Right forelimb (tissue), 1 donor: ENCODE results near the gene NPY2R.

ENCODE experiments used
- DNase-seq: peaks from one replicate; pipeline ENCODE4 v3.0.0-alpha.2; 2018

NPY2R gene, protein sequence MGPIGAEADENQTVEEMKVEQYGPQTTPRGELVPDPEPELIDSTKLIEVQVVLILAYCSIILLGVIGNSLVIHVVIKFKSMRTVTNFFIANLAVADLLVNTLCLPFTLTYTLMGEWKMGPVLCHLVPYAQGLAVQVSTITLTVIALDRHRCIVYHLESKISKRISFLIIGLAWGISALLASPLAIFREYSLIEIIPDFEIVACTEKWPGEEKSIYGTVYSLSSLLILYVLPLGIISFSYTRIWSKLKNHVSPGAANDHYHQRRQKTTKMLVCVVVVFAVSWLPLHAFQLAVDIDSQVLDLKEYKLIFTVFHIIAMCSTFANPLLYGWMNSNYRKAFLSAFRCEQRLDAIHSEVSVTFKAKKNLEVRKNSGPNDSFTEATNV

GRCh38 chr4:155208258-155209054 is at the start of gene NPY2R:
NPY2R (plus strand) TSS chr4:155208636; CDS start chr4:155213940, 5,304 bp downstream.
- DNase-seq = peak; percentile 45

- DNase-seq = no peak
Observed at GRCh38 chr4:155161357-155161756, 47.1 kb upstream of the NPY2R start.

DNA sequence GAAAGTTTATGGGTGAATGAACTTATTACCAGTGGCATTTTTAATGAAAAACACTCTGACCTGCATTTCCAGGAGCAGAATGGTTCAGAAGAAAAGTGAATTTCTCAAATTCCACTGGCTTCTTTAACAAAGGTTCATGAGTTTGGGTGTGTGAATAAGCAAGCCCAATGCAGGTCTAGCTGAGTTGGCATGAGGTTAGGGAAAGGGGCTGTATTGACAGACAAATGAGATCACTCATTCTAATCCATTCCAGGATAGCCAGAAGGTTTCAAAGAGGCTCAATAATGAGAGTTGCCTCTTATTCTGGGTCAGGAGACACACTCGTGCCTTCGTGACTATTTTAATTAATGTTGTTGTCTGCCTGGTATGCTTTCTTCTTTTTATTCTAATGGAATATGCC is 43.7 kb upstream of the NPY2R start:
- no peak for DNase-seq

DNA sequence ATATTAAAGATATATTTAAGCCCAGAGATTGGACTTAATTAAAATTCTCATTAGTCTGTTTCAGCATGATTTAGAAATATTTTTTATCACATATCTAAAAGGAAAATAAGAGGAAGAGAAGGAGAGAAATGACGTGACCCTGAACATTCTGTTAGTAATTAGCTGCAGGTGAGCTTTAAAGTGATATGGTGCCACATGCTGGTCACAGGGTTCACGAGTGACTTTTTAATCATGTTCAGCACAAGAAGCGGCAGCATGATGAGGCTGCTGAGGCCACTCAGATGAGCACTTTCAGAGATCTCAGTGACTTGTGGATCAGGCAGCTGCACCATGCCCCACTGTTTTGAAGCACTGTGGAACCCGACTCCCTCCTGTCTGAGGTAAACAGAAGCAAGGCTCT is 37.9 kb upstream of the NPY2R start:
- no peak for DNase-seq

DNA sequence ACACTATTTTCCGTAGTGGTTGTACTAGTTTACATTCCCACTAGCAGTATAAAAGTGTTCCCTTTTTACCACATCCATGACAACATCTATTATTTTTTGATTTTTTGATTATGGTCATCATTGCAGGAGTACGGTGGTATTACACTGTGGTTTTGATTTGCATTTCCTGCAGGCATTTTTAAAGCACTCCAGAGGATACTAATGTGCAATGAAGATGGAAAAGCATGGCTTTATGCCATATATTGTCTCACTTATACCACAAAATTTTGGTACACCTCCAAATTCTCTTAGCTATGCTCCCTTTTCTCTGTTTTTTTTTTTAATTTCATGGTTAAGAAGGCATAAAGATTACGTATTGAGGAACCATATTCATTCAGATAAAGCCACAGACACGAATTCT is 35.1 kb upstream of the NPY2R start:
- no peak for DNase-seq

- no peak for DNase-seq
Observed at GRCh38 chr4:155174668-155175067, 33.8 kb upstream of the NPY2R start.

DNA sequence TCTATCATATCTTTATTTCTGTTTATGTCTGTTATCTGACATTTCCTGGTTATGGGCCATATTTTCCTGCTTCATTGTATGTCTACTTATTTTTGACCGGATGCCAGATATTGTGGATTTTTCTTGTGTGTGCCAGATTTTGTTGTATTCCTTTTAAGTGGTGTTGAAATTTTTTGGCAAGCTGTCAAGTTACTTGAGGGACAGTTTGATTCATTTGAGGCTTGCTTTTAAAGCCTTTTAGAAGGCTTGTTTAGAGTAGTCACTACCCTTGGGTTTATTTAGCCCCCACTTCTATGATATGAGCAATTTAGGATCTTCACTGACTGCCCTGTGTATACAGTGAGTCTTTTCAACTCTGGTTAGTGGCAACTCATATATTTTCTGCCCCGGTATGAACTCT is 29.2 kb upstream of the NPY2R start:
- DNase-seq = no peak

- DNase-seq = no peak
Observed at GRCh38 chr4:155186972-155187371, 21.5 kb upstream of the NPY2R start.

DNA sequence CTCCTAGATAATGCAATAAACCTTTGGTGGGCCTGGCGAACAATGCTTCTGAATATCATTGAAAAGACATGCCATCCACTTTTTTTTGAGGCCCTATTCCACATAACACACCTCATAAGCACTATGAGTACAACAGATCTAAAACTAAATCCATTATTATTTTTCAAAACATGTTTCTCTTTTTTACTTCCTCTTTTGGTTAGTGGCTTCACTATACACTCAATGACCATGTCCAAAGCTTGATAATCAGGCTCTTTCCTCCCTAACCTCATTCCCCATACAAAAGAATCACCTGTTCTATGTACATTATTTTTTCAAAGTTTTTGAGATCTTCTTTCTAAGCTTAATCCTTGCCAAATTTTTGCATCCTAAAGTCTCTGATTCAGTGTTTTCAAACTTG is 20.4 kb upstream of the NPY2R start:
- no peak for DNase-seq

- no peak for DNase-seq
Observed at GRCh38 chr4:155190099-155190498, 18.3 kb upstream of the NPY2R start.

DNA sequence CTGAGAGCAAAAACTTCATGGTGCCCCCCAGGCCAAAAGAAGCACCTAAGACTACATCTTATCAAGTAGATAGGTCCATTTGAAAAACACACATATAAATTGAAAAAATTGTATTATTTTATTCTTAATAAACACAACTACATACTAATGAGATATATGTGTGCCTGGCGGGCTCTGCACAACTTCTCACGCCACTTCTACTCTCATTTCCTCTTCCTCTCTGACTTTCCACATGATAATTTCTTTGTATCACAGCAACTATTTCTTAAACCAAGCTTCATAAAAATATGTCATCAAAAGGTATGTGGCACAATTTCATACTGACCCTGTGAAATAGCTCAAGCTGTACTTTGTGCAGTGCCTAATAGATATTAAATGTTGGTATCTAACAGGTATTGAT is 10.7 kb upstream of the NPY2R start:
- no peak for DNase-seq

- no peak for DNase-seq
Observed at GRCh38 chr4:155207534-155208257, 740 bp upstream of the NPY2R start.

GRCh38 chr4:155220025-155220424 is 11.6 kb downstream of the NPY2R start:
- DNase-seq = no peak

GRCh38 chr4:155227131-155227530 is 18.7 kb downstream of the NPY2R start:
- DNase-seq = no peak

DNA sequence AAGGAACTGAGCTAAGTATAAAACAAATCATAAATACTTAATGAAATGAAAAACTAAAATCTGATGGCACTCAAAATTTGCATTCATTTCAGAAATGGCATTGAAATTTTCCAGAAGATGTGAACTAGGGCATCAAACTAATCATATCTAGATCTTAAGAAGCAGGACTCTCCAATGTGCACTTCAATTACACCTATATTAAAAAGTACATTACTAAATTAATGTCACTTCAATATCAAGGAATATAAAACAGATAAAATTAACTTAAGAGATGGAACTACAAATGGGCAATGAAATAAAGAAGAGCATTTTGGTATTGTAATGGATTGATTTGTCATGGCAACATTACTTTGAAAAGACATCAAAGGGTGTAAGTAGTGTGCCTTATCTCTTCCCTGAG is 20.3 kb downstream of the NPY2R start:
- no peak for DNase-seq

DNA sequence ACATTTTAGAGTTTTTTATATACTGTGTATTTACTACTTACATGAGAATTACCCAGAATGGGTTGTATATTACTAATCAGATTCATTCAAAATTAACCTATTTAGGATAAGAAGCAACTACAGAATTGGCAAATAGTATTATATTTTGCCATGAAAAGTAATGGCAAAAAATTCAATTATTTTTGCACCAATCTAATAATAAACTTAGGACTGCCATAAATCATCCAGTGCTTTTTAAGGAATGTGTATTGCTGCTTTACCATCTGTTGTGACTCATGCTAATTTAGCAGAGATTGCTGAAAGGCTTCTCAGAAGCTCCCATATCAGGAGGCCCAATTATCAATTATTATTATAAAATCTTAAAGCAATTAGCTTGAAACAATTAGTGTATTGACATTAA is 24.0 kb downstream of the NPY2R start:
- DNase-seq = no peak

DNA sequence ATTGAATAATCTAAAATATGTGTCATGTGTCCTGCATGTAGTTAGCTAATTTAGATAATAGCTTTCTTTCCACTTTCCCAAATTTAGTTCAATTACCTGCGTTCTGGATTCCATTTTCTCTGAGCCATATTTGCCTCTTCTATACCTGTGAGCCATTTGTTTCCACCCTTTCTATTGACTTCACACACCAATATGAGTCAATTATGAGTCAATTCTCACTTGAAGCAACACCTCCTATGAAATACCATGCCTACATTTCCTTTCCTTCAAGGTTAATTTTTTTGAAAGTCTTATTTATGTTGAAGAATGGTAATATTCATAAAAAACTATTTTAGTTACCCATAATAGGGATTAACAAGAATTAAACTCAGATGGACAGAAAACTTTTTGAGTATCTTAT is 25.8 kb downstream of the NPY2R start:
- DNase-seq = no peak

- DNase-seq = no peak
Observed at GRCh38 chr4:155237567-155237966, 29.1 kb downstream of the NPY2R start.

DNA sequence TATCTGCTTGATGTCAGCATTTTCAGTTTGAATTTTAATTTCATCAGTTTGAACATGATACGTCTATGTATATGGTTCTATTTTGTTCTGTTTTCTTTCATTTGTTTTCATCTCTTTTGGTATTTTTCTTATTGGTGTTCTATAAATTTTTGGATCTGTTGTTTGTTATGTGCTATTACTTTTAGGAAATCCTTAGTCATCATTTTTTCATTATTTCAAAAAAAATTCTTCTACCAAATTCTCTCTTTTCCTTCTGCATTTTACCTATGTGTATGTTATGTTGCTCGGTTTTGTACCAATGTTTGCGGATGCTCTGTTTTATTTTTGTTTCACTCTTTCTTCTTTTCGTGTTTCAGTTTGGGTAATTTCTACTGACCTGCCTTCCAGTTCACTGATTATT is 32.8 kb downstream of the NPY2R start:
- no peak for DNase-seq

DNA sequence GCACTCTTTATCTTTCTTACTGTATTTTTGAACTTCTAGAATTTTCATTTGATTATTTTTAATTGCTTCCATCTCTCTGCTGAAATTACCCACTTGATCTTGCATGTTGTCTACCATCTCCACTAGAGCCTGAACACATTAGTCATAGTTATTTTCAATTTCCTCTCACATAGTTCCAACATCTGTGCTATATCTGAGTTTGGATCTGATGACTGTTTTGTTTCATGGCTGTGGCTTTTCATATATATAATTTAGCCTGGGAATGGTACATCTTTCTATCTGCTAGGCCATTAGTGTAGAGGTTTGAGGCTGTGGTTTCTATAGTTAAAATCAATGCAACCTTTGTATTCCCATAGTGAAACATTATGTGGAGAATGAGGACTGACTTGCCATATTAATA is 33.2 kb downstream of the NPY2R start:
- no peak for DNase-seq

DNA sequence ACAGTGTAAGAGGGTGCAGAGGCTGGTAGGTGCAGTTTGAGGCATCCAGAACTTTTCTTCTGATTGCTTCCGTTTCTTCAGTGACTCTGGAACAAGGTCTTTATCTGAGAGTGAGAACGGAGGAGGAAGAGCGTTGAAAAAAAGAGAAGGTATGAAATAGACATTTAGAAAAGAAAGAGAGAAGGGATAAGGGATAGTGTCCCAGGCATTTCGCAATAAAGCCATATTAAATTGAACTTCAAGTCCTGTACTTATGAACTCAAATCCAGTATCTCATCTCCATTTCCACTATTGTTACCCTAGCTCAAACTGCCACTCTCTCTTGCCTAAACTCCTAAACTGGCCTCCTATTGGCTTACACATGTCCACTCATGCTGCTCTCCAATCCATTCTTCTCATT is 36.7 kb downstream of the NPY2R start:
- DNase-seq = no peak

- no peak for DNase-seq
Observed at GRCh38 chr4:155248002-155248896, 39.8 kb downstream of the NPY2R start.
